ENCODE measurements around the gene ACYP2.
"Not testable (repeated sequence)": the region's sequence is repeated elsewhere in the genome, so short reads cannot be mapped to it uniquely, and the experiment has no call there.

The ACYP2 gene

GRCh38 chr2:54115284-54116137 lies at the start of gene ACYP2:
Gene ACYP2, plus strand, starts transcription at chr2:54115615.
- DNase-seq (ENCODE audit: low read depth): peak; percentile 84

GRCh38 chr2:54065891-54066290 lies 49.5 kb upstream of the ACYP2 start:
- no peak for DNase-seq (ENCODE audit: low read depth)

- DNase-seq (ENCODE audit: low read depth): no peak
Observed at GRCh38 chr2:54067851-54068375, 47.5 kb upstream of the ACYP2 start.

DNA sequence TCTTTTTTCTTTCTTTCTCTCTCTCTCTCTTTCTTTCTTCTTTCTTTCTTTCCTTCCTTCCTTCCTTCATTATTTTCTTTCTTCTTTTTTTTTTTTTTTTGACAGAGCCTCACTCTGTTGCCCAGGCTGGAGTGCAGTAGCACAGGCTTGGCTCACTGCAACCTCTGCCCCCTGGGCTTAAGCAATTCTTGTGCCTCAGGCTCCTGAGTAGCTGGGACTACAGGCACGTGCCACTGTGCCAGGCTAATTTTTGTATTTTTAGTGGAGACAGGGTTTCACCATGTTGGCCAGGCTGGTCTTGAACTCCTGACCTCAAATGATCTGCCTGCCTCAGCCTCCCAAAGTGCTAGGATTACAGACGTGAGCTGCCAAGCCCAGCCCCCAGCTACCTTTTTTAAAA lies 42.9 kb upstream of the ACYP2 start:
- DNase-seq (ENCODE audit: low read depth): not testable (repeated sequence)

GRCh38 chr2:54073796-54074195 lies 41.6 kb upstream of the ACYP2 start:
- DNase-seq (ENCODE audit: low read depth): no peak

- DNase-seq (ENCODE audit: low read depth): no peak
Observed at GRCh38 chr2:54074606-54075341, 40.6 kb upstream of the ACYP2 start.

GRCh38 chr2:54076586-54076985 lies 38.8 kb upstream of the ACYP2 start:
- DNase-seq (ENCODE audit: low read depth): no peak

GRCh38 chr2:54077088-54077900 lies 38.1 kb upstream of the ACYP2 start:
- no peak for DNase-seq (ENCODE audit: low read depth)

DNA sequence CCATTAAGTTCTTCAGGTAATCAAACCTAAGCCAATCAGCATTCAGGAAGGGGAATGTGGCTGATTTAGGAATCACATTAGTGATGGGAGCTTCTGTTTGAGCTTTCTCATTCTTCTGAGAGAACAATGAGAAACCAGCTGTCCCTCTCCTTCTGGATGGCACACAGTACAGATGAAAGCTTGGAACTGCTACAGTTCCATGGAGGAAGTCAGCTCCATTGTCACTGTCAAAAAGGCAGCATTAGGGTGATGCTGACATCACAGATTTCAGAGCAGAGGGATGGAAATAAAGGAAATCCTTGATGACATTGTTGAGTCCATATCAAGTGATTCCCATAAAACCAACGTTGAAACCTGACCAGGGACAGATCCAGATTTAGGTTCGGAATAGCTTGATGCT lies 36.1 kb upstream of the ACYP2 start:
- DNase-seq (ENCODE audit: low read depth): no peak

- no peak for DNase-seq (ENCODE audit: low read depth)
Observed at GRCh38 chr2:54081574-54081973, 33.8 kb upstream of the ACYP2 start.

GRCh38 chr2:54083021-54083420 lies 32.4 kb upstream of the ACYP2 start:
- DNase-seq (ENCODE audit: low read depth): no peak

- DNase-seq (ENCODE audit: low read depth): no peak
Observed at GRCh38 chr2:54083445-54083844, 32.0 kb upstream of the ACYP2 start.

DNA sequence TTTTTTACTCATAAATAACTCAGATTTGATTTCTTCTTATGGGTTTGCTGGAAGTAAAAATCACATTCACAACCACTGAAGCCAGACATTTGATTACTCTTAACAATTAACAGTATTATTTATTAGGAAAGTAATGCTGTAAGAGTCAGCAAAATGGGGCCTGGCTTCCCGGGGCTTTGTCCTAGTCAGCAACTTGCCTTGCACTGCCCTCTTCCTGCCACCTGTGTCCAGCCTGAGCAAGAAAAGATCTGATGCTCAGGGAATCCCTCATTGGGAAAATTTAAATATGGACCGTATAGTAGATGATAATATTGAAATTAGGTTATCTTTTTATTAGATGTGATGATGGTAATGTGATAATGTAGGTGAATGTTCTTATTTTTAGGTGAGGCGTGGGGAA lies 30.8 kb upstream of the ACYP2 start:
- DNase-seq (ENCODE audit: low read depth): no peak

GRCh38 chr2:54085069-54085468 lies 30.3 kb upstream of the ACYP2 start:
- DNase-seq (ENCODE audit: low read depth): no peak

DNA sequence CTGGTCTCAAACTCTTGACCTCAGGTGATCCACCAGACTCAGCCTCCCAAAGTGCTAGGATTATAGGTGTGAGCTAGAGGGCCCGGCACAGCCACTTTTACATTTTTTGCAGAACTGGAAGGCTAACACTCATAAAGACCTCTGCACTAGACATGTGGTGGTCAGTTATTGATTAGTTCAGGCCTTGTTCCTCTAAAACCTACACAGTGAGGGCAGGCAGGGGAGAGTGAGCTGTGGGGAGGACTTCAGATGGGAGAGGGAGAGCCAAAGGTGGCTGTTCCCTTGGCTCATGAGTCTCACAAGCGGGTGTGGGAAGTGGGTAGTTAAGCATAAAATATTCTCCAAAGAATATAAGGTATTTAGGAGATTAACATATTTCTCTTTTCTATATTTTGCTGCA lies 29.3 kb upstream of the ACYP2 start:
- no peak for DNase-seq (ENCODE audit: low read depth)

- no peak for DNase-seq (ENCODE audit: low read depth)
Observed at GRCh38 chr2:54088191-54088634, 27.2 kb upstream of the ACYP2 start.

DNA sequence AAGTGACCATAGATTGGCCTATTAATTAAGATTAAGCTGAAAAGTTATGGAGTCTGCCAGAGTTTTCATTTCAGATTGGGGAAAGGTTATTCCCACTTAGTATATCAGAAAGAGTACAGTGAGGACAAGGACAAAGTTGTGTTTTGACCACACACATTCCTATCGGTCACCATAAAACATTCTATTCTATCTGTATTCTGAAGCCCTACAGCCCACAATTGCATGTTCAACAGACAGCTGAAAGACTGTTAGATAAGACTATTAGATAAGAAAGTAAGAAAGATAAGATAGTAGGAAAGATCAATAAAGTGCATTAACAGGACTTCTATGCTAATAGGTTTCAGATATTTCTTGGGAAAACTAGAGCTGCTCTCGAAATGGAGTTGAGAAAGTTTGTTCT lies 26.7 kb upstream of the ACYP2 start:
- DNase-seq (ENCODE audit: low read depth): no peak

- no peak for DNase-seq (ENCODE audit: low read depth)
Observed at GRCh38 chr2:54090521-54091117, 24.8 kb upstream of the ACYP2 start.

GRCh38 chr2:54092940-54093339 lies 22.5 kb upstream of the ACYP2 start:
- DNase-seq (ENCODE audit: low read depth): no peak

DNA sequence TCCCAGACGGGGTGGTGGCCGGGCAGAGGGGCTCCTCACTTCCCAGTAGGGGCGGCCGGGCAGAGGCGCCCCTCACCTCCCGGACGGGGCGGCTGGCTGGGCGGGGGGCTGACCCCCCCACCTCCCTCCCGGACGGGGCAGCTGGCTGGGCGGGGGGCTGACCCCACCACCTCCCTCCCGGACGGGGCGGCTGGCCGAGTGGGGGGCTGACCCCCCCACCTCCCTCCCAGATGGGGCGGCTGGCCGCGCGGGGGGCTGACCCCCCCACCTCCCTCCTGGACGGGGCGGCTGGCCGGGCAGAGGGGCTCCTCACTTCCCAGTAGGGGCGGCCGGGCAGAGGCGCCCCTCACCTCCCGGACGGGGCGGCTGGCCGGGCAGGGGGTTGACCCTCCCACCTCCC lies 20.0 kb upstream of the ACYP2 start:
- not testable (repeated sequence) for DNase-seq (ENCODE audit: low read depth)

GRCh38 chr2:54096141-54096540 lies 19.3 kb upstream of the ACYP2 start:
- not testable (repeated sequence) for DNase-seq (ENCODE audit: low read depth)

DNA sequence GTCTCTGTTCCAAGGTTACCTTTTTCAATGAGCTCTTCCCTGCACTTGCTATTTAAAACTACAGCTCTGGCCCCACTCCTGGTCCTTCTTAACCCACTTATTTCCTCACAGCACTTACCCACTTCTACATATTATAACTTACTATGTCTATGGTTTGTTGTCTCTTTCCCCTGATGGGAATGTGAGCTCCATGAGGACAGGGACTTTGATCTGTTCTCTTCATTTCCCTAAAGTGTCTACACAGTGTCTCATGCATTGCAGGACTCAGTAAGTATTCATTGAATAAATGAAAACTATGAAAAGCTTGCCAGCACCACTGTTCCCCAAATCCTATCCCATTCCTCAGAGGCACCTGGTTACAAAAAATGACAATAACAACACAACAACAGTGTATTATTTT lies 18.3 kb upstream of the ACYP2 start:
- no peak for DNase-seq (ENCODE audit: low read depth)

Data from stimulated activated CD8-positive, alpha-beta memory T cell treated with anti-CD3 and anti-CD28 coated beads, Interleukin-15, amount 100 ng/mL, for 1 hour (primary cell).